GM12878 (cell line): Measurements from ENCODE around the gene ATG5. TPM values are rescaled to one million over a fixed set of nuclear protein-coding genes. Genes with fewer than 3 reads are reported as not detected.
A peak's percentile ranks its signal among the peaks of the same experiment; 100 is the strongest.

ENCODE experiments used
- ATF3 ChIP-seq: IDR thresholded peaks from 2 replicates; pipeline ENCODE4 v1.6.1; 2011; ENCODE audit warnings: low read depth, mild to moderate bottlenecking, low read length, moderate library complexity, borderline replicate concordance; ENCODE audit errors: extremely low read depth
- ATF7 ChIP-seq: fragments of 450-650 bp; IDR thresholded peaks from 2 replicates; pipeline ENCODE4 v1.6.1; 2016; ENCODE audit warnings: low read depth, mild to moderate bottlenecking
- CHD2 ChIP-seq: IDR thresholded peaks from 2 replicates; pipeline ENCODE4 v1.6.1; 2011; ENCODE audit warnings: low read depth, low read length, improper control_type of control experiment, borderline replicate concordance
- E4F1 ChIP-seq: fragments of 450-650 bp; IDR thresholded peaks from 2 replicates; pipeline ENCODE4 v1.6.1; 2018; ENCODE audit warnings: borderline replicate concordance, mild to moderate bottlenecking; ENCODE audit not compliant: partially characterized antibody
- GABPA ChIP-seq: IDR thresholded peaks from 2 replicates; pipeline ENCODE4 v1.6.1; 2014; ENCODE audit warnings: antibody characterized with exemption, low read depth, mild to moderate bottlenecking, inconsistent platforms
- HCFC1 ChIP-seq: fragments of 150-350 bp; IDR thresholded peaks from 2 replicates; pipeline ENCODE4 v1.6.1; 2014; ENCODE audit warnings: low read length
- KAT2A ChIP-seq: conservative IDR thresholded peaks from 2 replicates; pipeline ENCODE4 v1.6.1; 2011; ENCODE audit warnings: low read depth, low read length; ENCODE audit not compliant: control insufficient read depth
- PAX8 ChIP-seq: fragments of 450-650 bp; IDR thresholded peaks from 2 replicates; pipeline ENCODE4 v1.6.1; 2017; ENCODE audit warnings: mild to moderate bottlenecking, moderate library complexity
- PBX3 ChIP-seq: IDR thresholded peaks from 2 replicates; pipeline ENCODE4 v1.6.1; 2011; ENCODE audit warnings: mild to moderate bottlenecking, low read depth, low read length, moderate library complexity; ENCODE audit not compliant: insufficient replicate concordance
- RAD51 ChIP-seq: fragments of 450-650 bp; IDR thresholded peaks from 2 replicates; pipeline ENCODE4 v1.6.1; 2016; ENCODE audit warnings: moderate library complexity, mild to moderate bottlenecking, inconsistent platforms
- SMC3 ChIP-seq: IDR thresholded peaks from 2 replicates; pipeline ENCODE4 v1.6.1; 2011; ENCODE audit warnings: low read length, improper control_type of control experiment, borderline replicate concordance
- SREBF1 ChIP-seq: IDR thresholded peaks from 2 replicates; pipeline ENCODE4 v1.6.1; 2012; ENCODE audit warnings: mild to moderate bottlenecking, low read length
- ZBTB11 ChIP-seq: fragments of 450-650 bp; formaldehyde crosslinking; IDR thresholded peaks from 2 replicates; pipeline ENCODE4 v1.5.0; 2022; ENCODE audit warnings: mild to moderate bottlenecking, missing genetic modification characterization
- ZBTB4 ChIP-seq: fragments of 450-650 bp; formaldehyde crosslinking; IDR thresholded peaks from 2 replicates; pipeline ENCODE4 v1.4.0; 2022; ENCODE audit warnings: mild to moderate bottlenecking, moderate library complexity
- ZNF687 ChIP-seq: fragments of 450-650 bp; IDR thresholded peaks from 2 replicates; pipeline ENCODE4 v1.6.1; 2017; ENCODE audit warnings: mild to moderate bottlenecking, moderate library complexity
- polyA plus RNA-seq, 11 experiments: library from polyadenylated mRNA; depleted of rRNA in 4 of 11; unstranded in 6 of 11; stranded (reverse) in 5 of 11; fragments of >200 nt; fragmentation: Nextera tagmentation in 4 of 11; fragmentation: Illumina TruSeq in 1 of 11; extraction: Ambion mirVana in 4 of 11; extraction: Trizol in 1 of 11; gene quantifications; 1 replicate in 1 of 11; 2 replicates in 10 of 11; pipeline versions ENCODE4 v1.2.1 to v1.2.3, GENCODE V29; 2011 to 2016; ENCODE audit warnings: inconsistent platforms in 2 of 11, missing spikeins in 2 of 11, low read depth in 1 of 11
- total RNA-seq, 4 experiments: library from RNA; depleted of rRNA in 3 of 4; stranded (reverse); fragments of >200 nt in 3 of 4; fragmentation: Illumina TruSeq in 1 of 4; extraction: Trizol in 1 of 4; gene quantifications; 2 replicates each; pipeline versions ENCODE4 v1.2.1 to v1.2.3, GENCODE V29; 2013 to 2021

The ATG5 gene
- total and polyA plus RNA-seq, 10 of the 15 experiments (the other 5 are each of a cell fraction or from before 2014, with no cell fraction given): 12.9 to 51.8 (median 23.9) TPM

GRCh38 chr6:106146852-106147351, 178.7 kb downstream of the ATG5 start (continued):
- no peak for TF ChIP-seq E4F1
- TF ChIP-seq PAX8: no peak
- TF ChIP-seq KAT2A: no peak
- TF ChIP-seq ATF7: peak; percentile 18; the same call in 1 of the 2 replicates
- TF ChIP-seq RAD51: no peak
- no peak for TF ChIP-seq ATF3
- no peak for TF ChIP-seq SMC3
- TF ChIP-seq GABPA: no peak
- no peak for TF ChIP-seq CHD2
- no peak for TF ChIP-seq ZNF687
- no peak for TF ChIP-seq ZBTB4 (CRISPR knock-in tag)
- no peak for TF ChIP-seq SREBF1
- TF ChIP-seq HCFC1: no peak
- no peak for TF ChIP-seq ZBTB11 (CRISPR knock-in tag)
- TF ChIP-seq PBX3: peak; percentile 17
